PFSK-1 (cell line): ENCODE results near the gene TNS3.

Experiments
- FOXP2 ChIP-seq: optimal IDR thresholded peaks from 2 replicates; pipeline ENCODE3; 2011; ENCODE audit warnings: borderline replicate concordance, control low read depth, inconsistent platforms; ENCODE audit not compliant: insufficient read depth; ENCODE audit errors: extremely low read length, extremely low read depth
- POLR2AphosphoS5 ChIP-seq: IDR thresholded peaks from 2 replicates; pipeline ENCODE4 v1.6.1; 2012; ENCODE audit warnings: low read depth, mild to moderate bottlenecking, control low read depth, low read length, moderate library complexity
- SIN3A ChIP-seq: IDR thresholded peaks from 2 replicates; pipeline ENCODE4 v1.6.1; 2012; ENCODE audit warnings: mild to moderate bottlenecking, low read length, moderate library complexity, borderline replicate concordance; ENCODE audit not compliant: insufficient read depth
- TAF1 ChIP-seq: IDR thresholded peaks from 2 replicates; pipeline ENCODE4 v1.6.1; 2012; ENCODE audit warnings: low read length, control low read depth, borderline replicate concordance; ENCODE audit not compliant: insufficient read depth
- TF ChIP-seq, protein P1 (sequence below), 2 experiments: IDR thresholded peaks; 2 replicates each; pipeline versions ENCODE4 v1.6.1 to v1.8.0; 2011 to 2012; ENCODE audit warnings: low read depth in 2 of 2, low read length in 2 of 2, control low read depth in 1 of 2, inconsistent platforms in 1 of 2, mild to moderate bottlenecking in 1 of 2, moderate library complexity in 1 of 2; ENCODE audit not compliant: insufficient read depth in 1 of 2

DNA sequence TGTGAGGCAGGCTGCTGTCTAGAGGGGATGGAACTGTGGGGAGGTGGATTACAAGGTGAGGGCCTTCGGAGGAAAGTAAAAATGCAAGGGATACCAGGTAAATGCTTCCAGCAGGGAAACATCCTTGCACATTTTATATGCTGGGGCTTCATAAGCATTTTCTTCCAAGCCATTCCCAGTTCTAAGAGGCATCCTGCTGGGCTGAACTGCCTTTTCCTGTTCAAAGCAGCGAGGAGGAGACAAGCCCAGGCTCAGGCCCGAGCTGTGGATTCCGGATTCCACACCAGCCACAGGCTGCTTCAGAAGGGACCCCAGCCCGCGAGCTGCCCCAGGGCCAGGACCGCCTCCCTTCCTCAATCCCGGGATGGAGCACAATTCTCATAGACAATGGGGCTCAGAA lies 249.7 kb downstream of the TNS3 start:
- TF ChIP-seq, protein P1, sequence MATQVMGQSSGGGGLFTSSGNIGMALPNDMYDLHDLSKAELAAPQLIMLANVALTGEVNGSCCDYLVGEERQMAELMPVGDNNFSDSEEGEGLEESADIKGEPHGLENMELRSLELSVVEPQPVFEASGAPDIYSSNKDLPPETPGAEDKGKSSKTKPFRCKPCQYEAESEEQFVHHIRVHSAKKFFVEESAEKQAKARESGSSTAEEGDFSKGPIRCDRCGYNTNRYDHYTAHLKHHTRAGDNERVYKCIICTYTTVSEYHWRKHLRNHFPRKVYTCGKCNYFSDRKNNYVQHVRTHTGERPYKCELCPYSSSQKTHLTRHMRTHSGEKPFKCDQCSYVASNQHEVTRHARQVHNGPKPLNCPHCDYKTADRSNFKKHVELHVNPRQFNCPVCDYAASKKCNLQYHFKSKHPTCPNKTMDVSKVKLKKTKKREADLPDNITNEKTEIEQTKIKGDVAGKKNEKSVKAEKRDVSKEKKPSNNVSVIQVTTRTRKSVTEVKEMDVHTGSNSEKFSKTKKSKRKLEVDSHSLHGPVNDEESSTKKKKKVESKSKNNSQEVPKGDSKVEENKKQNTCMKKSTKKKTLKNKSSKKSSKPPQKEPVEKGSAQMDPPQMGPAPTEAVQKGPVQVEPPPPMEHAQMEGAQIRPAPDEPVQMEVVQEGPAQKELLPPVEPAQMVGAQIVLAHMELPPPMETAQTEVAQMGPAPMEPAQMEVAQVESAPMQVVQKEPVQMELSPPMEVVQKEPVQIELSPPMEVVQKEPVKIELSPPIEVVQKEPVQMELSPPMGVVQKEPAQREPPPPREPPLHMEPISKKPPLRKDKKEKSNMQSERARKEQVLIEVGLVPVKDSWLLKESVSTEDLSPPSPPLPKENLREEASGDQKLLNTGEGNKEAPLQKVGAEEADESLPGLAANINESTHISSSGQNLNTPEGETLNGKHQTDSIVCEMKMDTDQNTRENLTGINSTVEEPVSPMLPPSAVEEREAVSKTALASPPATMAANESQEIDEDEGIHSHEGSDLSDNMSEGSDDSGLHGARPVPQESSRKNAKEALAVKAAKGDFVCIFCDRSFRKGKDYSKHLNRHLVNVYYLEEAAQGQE (IDR thresholded peaks at IDR 0.05; ENCODE audit: insufficient read depth in 1 of 2, low read depth in 2 of 2, low read length in 2 of 2): no peak
- TF ChIP-seq POLR2AphosphoS5 (no peak), TAF1 (no peak), SIN3A (no peak), FOXP2 (no peak)
